Activated T-cell treated with anti-CD3 and anti-CD28 coated beads, Interleukin-2, amount 50 U/mL, for 4 hours (primary cell): ENCODE data around the gene RGS6. TPM values are rescaled to one million over a fixed set of nuclear protein-coding genes. Genes with fewer than 3 reads are reported as not detected.

Experiments used
- ATAC-seq, 2 donors: fragments of 200-7000 bp; cut with Tn5 transposase; one replicate each; pipeline ENCODE4 v1.10.0; 2021
- DNase-seq: peaks from one replicate; pipeline ENCODE4 v3.0.0-alpha.2; 2020
- H3K27me3 Mint-ChIP-seq: one replicate; pipeline ENCODE4 v1.8.0; 2021; ENCODE audit warnings: low read depth, mixed read lengths
- H3K36me3 Mint-ChIP-seq: one replicate; pipeline ENCODE4 v1.8.0; 2022; ENCODE audit warnings: mixed read lengths; ENCODE audit not compliant: insufficient read depth
- H3K4me1 Mint-ChIP-seq: one replicate; pipeline ENCODE4 v1.8.0; 2021; ENCODE audit warnings: low read depth, mixed read lengths
- H3K4me3 Mint-ChIP-seq: one replicate; pipeline ENCODE4 v1.8.0; 2021; ENCODE audit warnings: mild to moderate bottlenecking, moderate library complexity, mixed read lengths
- H3K9me3 Mint-ChIP-seq: one replicate; pipeline ENCODE4 v1.8.0; 2021; ENCODE audit warnings: mixed read lengths
- total RNA-seq, 3 donors: library from RNA; stranded (reverse); gene quantifications; one replicate each; pipeline ENCODE4 v1.2.1, GENCODE V29; 2021

RGS6 gene
- total RNA-seq, 3 donors from 2014 or later: 0.03 TPM; not detected in 2

DNA sequence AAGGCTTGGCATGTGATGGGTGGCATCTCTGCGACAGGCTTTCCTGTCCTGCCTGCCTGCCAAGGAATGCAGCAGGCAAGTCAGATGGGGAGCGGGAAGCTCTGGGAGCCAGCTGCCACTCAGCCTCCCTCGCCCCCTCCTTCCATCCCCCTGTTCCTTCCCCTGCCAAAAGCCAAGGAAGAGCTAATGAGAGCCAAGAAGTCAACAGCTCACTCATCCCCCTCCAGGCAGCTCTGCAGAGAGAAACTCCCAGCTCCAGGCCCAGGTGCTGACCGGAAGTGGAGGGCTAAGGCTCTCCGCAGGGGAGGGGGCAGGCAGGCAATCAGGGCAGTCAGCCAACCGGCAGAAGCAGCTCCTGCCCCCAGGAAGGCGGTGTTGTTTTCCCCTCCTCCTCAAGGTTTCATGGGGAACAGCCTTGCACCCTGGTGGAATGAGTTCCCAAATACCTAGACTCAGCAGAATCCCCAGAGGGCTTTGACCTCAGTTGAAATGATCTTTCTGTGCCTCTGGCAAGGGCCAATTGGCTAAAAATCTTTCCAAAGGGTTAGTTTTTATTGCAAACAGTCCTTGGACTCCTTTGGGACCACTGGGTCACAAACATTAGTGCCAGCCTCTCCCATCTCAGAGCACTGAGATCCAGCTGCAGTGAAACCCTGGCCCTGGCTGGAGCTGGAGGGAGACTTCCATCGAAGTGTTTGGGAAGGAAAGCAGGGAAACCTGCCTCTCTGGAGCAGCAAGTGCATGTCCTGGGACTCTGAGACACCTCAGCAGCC is 612.6 kb downstream of the RGS6 start:
- Mint-ChIP-seq H3K4me1 (peaks cover 8% of the 10 kb centered on the region), H3K36me3 (no peaks in the 10 kb centered on the region), H3K27me3 (peaks cover 5% of the 10 kb centered on the region), H3K4me3 (no peak overlapping the region), H3K9me3 (no peaks in the 10 kb centered on the region)
- ATAC-seq (no peak), DNase-seq (no peak)

- Mint-ChIP-seq H3K4me3 (no peak overlapping the region), H3K27me3 (peaks cover 5% of the 10 kb centered on the region), H3K36me3 (no peaks in the 10 kb centered on the region), H3K4me1 (peaks cover 10% of the 10 kb centered on the region), H3K9me3 (no peaks in the 10 kb centered on the region)
- no peak for ATAC-seq
- DNase-seq: no peak
Observed at GRCh38 chr14:72545411-72546311, 613.4 kb downstream of the RGS6 start.

- H3K36me3 Mint-ChIP-seq: no peaks in the 10 kb centered on the region
- ATAC-seq (no peak), DNase-seq (no peak)
- no peak overlapping the region for H3K4me3 Mint-ChIP-seq
- no peaks in the 10 kb centered on the region for H3K9me3 Mint-ChIP-seq
- H3K27me3 Mint-ChIP-seq: peaks cover 5% of the 10 kb centered on the region
- H3K4me1 Mint-ChIP-seq: peaks cover 11% of the 10 kb centered on the region
Observed at GRCh38 chr14:72546344-72547016, 614.3 kb downstream of the RGS6 start.

- DNase-seq (no peak), ATAC-seq (no peak)
- no peaks in the 10 kb centered on the region for H3K36me3 Mint-ChIP-seq
- H3K4me1 Mint-ChIP-seq: peaks cover 11% of the 10 kb centered on the region
- H3K9me3 Mint-ChIP-seq: no peaks in the 10 kb centered on the region
- no peak overlapping the region for H3K4me3 Mint-ChIP-seq
- H3K27me3 Mint-ChIP-seq: peaks cover 5% of the 10 kb centered on the region
Observed at GRCh38 chr14:72547999-72548398, 615.8 kb downstream of the RGS6 start.

DNA sequence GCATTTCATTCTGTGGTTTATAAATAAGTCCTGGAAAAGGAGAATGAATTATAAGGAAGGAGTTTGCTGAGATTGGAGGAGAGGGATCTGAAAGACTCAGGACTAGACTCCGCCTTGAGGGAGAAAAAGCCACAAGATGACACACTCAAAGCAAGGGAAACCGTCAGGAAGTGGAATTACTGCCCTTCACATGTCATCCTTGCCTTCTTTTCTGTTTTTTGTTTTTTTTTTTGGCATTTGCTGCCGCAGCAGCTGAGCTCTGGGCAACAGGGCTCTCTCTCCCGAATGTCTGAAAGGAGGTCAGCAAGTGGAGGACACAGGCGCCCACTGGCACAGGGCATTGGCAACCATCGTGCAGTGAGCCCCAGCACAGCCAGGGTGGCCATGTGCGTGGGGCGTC is 616.8 kb downstream of the RGS6 start:
- ATAC-seq: no peak
- peaks cover 11% of the 10 kb centered on the region for H3K4me1 Mint-ChIP-seq
- H3K4me3 Mint-ChIP-seq: no peak overlapping the region
- H3K27me3 Mint-ChIP-seq: peaks cover 13% of the 10 kb centered on the region
- DNase-seq: no peak
- H3K36me3 Mint-ChIP-seq: no peaks in the 10 kb centered on the region
- no peaks in the 10 kb centered on the region for H3K9me3 Mint-ChIP-seq

- Mint-ChIP-seq H3K9me3 (no peaks in the 10 kb centered on the region), H3K27me3 (peaks cover 10% of the 10 kb centered on the region), H3K4me1 (peaks cover 11% of the 10 kb centered on the region), H3K4me3 (no peak overlapping the region), H3K36me3 (no peaks in the 10 kb centered on the region)
- DNase-seq (no peak), ATAC-seq (no peak)
Observed at GRCh38 chr14:72549854-72550253, 617.6 kb downstream of the RGS6 start.

DNA sequence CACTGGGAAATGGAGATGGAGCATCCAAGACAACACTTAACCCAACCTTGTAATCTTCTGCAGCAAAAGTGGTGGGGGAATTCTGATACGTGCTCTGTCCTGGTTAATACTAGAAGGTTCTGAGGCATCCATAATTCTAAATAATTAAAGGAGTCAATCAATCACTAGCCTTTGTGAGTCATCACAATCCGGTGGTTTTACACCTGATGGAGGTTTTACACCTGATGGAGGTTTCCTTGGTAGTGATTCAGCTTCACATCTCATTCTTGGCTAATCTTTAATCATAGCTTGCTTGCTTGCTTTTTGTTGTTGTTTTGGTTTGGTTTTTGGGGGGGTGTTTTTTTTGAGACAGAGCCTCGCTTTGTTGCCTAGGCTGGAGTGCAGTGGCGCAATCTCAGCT is 618.3 kb downstream of the RGS6 start:
- Mint-ChIP-seq H3K4me1 (peaks cover 9% of the 10 kb centered on the region), H3K27me3 (peaks cover 8% of the 10 kb centered on the region), H3K4me3 (no peak overlapping the region), H3K9me3 (no peaks in the 10 kb centered on the region), H3K36me3 (no peaks in the 10 kb centered on the region)
- ATAC-seq (no peak), DNase-seq (no peak)

DNA sequence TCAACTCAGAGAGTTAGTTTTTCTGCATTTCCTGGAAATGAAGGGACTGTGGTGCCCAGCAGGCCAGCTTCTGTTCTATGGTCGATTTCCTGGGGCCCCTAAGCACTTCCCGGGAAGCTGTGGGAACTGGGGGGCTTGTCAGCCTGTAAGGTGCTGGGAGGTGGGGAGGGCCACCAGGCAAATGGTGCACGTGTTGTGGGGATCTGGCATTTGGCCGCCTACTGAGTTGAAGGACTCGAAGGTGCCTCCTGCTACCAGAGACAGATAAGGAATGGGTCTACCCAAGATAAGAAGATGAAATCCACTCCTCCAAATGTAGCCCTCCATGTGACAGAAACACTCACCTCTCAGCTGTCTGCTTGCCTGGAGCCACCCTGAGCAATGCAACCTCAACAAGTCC is 620.0 kb downstream of the RGS6 start:
- no peak for DNase-seq

DNA sequence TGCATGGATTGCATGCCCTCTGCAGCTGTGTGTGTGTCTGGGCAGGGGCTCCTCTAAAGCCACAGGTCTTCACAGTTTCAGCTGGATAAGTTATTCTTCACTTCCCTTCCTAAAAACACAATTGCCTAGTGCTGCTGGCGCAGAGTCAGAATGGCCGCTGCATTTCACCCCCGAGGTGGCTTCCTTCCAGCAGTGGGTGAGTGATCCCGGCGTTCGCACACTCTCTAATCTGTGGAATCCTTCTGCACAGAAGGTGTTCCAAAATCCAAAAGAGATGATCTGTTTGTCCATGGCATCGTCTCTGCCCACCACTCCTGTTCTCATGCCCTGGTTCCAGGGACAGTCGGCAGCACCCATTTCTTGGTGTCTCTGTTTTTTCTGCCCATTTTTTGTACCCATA is 620.9 kb downstream of the RGS6 start:
- H3K4me3 Mint-ChIP-seq: no peak overlapping the region
- no peak for ATAC-seq
- H3K36me3 Mint-ChIP-seq: no peaks in the 10 kb centered on the region
- no peak for DNase-seq
- H3K4me1 Mint-ChIP-seq: peaks cover 5% of the 10 kb centered on the region
- H3K9me3 Mint-ChIP-seq: no peaks in the 10 kb centered on the region
- peaks cover 12% of the 10 kb centered on the region for H3K27me3 Mint-ChIP-seq

More for the DNA sequence above, 620.0 kb downstream of the RGS6 start:
- Mint-ChIP-seq H3K27me3 (peaks cover 9% of the 10 kb centered on the region), H3K9me3 (no peaks in the 10 kb centered on the region), H3K36me3 (no peaks in the 10 kb centered on the region), H3K4me1 (peaks cover 5% of the 10 kb centered on the region), H3K4me3 (no peak overlapping the region)
- ATAC-seq: no peak

DNA sequence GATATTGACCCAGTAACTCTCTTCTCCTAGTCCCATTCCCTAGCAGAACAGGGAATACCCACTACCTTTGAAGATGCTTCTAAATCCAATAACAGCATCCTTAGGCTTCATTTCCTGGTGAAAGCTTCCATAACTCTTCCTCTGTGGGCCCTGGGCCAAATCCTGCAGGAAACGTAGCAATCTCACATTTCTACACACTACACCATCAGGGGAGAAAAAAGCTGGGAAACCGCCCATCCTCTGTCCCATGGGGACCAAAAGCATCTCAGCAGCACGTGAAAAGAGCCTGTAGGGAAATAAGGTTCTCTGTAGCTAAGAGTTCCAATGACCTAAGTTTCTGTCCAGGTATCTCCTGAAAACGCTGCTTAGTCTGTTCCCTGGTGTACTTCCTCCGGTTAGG is 621.4 kb downstream of the RGS6 start:
- no peak for DNase-seq
- Mint-ChIP-seq H3K9me3 (no peaks in the 10 kb centered on the region), H3K4me3 (no peak overlapping the region)

GRCh38 chr14:72554401-72554800 is 622.2 kb downstream of the RGS6 start:
- Mint-ChIP-seq H3K4me3 (no peak overlapping the region), H3K9me3 (no peaks in the 10 kb centered on the region), H3K36me3 (no peaks in the 10 kb centered on the region), H3K27me3 (peaks cover 19% of the 10 kb centered on the region), H3K4me1 (peaks cover 5% of the 10 kb centered on the region)
- no peak for ATAC-seq
- DNase-seq: no peak

More for the DNA sequence above, 621.4 kb downstream of the RGS6 start:
- Mint-ChIP-seq H3K4me1 (peaks cover 5% of the 10 kb centered on the region), H3K27me3 (peaks cover 14% of the 10 kb centered on the region), H3K36me3 (no peaks in the 10 kb centered on the region)
- ATAC-seq: no peak

DNA sequence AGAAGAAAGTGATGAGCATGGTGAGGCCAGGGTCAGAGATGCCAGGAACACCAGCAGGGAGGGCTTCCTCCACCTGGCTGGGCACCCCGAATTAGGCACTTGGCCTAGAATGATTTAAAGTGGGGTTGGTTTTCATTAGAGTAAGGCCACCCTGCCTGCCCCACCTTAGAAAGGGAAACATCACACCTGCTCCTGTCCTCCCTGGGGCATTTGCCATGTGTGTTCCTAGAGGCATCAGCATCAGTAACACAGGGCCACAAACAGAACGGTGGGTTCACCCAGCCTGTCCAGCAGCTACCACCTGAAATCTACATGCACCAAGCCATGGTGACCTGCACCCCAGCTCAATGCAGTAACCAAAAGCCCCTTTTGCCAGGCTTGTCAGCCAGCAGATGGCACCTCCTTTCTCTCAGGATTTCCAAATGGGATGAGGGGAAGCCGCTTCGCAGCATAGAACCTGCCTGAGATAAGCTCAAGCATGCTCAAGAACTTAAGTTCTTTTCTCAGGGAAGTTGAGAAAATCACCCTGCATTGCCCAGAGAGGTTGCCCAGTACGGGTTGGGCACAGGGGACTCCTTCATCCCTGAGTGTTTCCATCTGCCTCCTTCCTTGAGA is 622.9 kb downstream of the RGS6 start:
- no peaks in the 10 kb centered on the region for H3K36me3 Mint-ChIP-seq
- peaks cover 20% of the 10 kb centered on the region for H3K27me3 Mint-ChIP-seq
- H3K9me3 Mint-ChIP-seq: no peaks in the 10 kb centered on the region
- peaks cover 2% of the 10 kb centered on the region for H3K4me1 Mint-ChIP-seq
- H3K4me3 Mint-ChIP-seq: no peak overlapping the region
- ATAC-seq: no peak
- DNase-seq: no peak

- Mint-ChIP-seq H3K4me1 (peaks cover 1% of the 10 kb centered on the region), H3K36me3 (no peaks in the 10 kb centered on the region), H3K9me3 (no peaks in the 10 kb centered on the region), H3K27me3 (peaks cover 20% of the 10 kb centered on the region), H3K4me3 (no peak overlapping the region)
- no peak for ATAC-seq
- DNase-seq: no peak
Observed at GRCh38 chr14:72555609-72556000, 623.4 kb downstream of the RGS6 start.

GRCh38 chr14:72557671-72558070 is 625.4 kb downstream of the RGS6 start:
- ATAC-seq: no peak

More at GRCh38 chr14:72557671-72558070, 625.4 kb downstream of the RGS6 start:
- no peak overlapping the region for H3K4me3 Mint-ChIP-seq
- no peaks in the 10 kb centered on the region for H3K9me3 Mint-ChIP-seq
- H3K36me3 Mint-ChIP-seq: no peaks in the 10 kb centered on the region
- no peak for DNase-seq
- no peaks in the 10 kb centered on the region for H3K4me1 Mint-ChIP-seq
- peaks cover 20% of the 10 kb centered on the region for H3K27me3 Mint-ChIP-seq
